Keratinocyte (primary cell): ENCODE data around the gene MAD2L1.

Experiments
- CTCF ChIP-seq, 3 experiments: IDR thresholded peaks in 1 of 3; conservative IDR thresholded peaks in 1 of 3; optimal IDR thresholded peaks in 1 of 3; 2 replicates in 2 of 3; 3 replicates in 1 of 3; pipeline versions ENCODE3 to v1.5.1; 2011; ENCODE audit warnings: low read length in 3 of 3, mild to moderate bottlenecking in 3 of 3, moderate library complexity in 2 of 3, control low read depth in 1 of 3, inconsistent platforms in 1 of 3; ENCODE audit not compliant: insufficient read depth in 2 of 3; ENCODE audit errors: extremely low read depth in 1 of 3
- EZH2 ChIP-seq: IDR thresholded peaks from one replicate; pipeline ENCODE4 v1.6.1; 2012; ENCODE audit warnings: inconsistent platforms, mild to moderate bottlenecking, low read length, moderate library complexity

GRCh38 chr4:120062663-120063195 lies 3.9 kb downstream of the MAD2L1 start:
- no peak for TF ChIP-seq CTCF (optimal IDR thresholded peaks at IDR 0.05 in 1 of 3, IDR thresholded peaks at IDR 0.05 in 1 of 3, conservative IDR thresholded peaks at IDR 0.05 in 1 of 3; ENCODE audit: extremely low read depth in 1 of 3, insufficient read depth in 2 of 3, low read length in 3 of 3)
- TF ChIP-seq EZH2 = no peak
